SK-N-SH (cell line): Measurements from ENCODE around the gene SEMA3B. TPM values are rescaled to one million over a fixed set of nuclear protein-coding genes. Genes with fewer than 3 reads are reported as not detected.
A peak's percentile ranks its signal among the peaks of the same experiment; 100 is the strongest.

Source experiments
- CTCF ChIA-PET: fragments of 300-600, 350-600 bp; formaldehyde crosslinking; extraction: SDS; loops from one replicate; lab custom pipeline; 2021; lab: Yijun Ruan, JAX
- POLR2A ChIA-PET: fragments of 350-600 bp; sonication (Branson Sonifier 250); formaldehyde crosslinking; extraction: SDS; loops from one replicate; lab custom pipeline; 2020; ENCODE audit warnings: antibody characterized with exemption, inconsistent platforms; lab: Yijun Ruan, JAX
- DNase-seq: peaks from one replicate; pipeline ENCODE4 v3.0.0; 2012
- H2AFZ ChIP-seq: fragments of 200-600 bp; sonication (generic); 2 replicates; pipeline ENCODE4 v1.8.1; 2016; ENCODE audit warnings: antibody characterized with exemption, mild to moderate bottlenecking, low read depth
- H3F3A ChIP-seq: fragments of 200-600 bp; sonication (generic); replicated peaks from 2 replicates; pipeline ENCODE3; 2016; ENCODE audit warnings: antibody characterized with exemption, mild to moderate bottlenecking; ENCODE audit not compliant: insufficient read depth
- H3K27ac ChIP-seq, 2 experiments: fragments of 200-500 bp in 1 of 2; fragments of 200-600 bp in 1 of 2; sonication (Bioruptor generic) in 1 of 2; sonication (generic), shearing (Covaris generic) in 1 of 2; 2 replicates each; pipeline versions ENCODE4 v1.5.1 to v1.6.1; 2014 to 2016; ENCODE audit warnings: low read depth in 2 of 2, inconsistent platforms in 1 of 2, low read length in 1 of 2, mild to moderate bottlenecking in 1 of 2, mixed read lengths in 1 of 2
- H3K27me3 ChIP-seq: fragments of 200-600 bp; sonication (generic), shearing (Covaris generic); 2 replicates; pipeline ENCODE4 v1.6.1; 2016; ENCODE audit warnings: mixed run types; ENCODE audit not compliant: insufficient read depth
- H3K36me3 ChIP-seq, 2 experiments: fragments of 200-500 bp in 1 of 2; fragments of 200-600 bp in 1 of 2; sonication (Bioruptor generic) in 1 of 2; sonication (generic) in 1 of 2; replicated peaks in 1 of 2; 2 replicates each; pipeline versions ENCODE3 to v1.5.1; 2014 to 2016; ENCODE audit warnings: low read length in 1 of 2, mild to moderate bottlenecking in 1 of 2; ENCODE audit not compliant: insufficient read depth in 2 of 2, control insufficient read depth in 1 of 2
- H3K4me1 ChIP-seq, 2 experiments: fragments of 200-500 bp in 1 of 2; fragments of 200-600 bp in 1 of 2; sonication (Bioruptor generic) in 1 of 2; sonication (generic), shearing (Covaris generic) in 1 of 2; 2 replicates each; pipeline versions ENCODE4 v1.5.1 to v1.6.1; 2014 to 2016; ENCODE audit warnings: low read depth in 1 of 2, low read length in 1 of 2, mixed run types in 1 of 2; ENCODE audit not compliant: insufficient read depth in 2 of 2, control insufficient read depth in 1 of 2
- H3K4me2 ChIP-seq: fragments of 200-600 bp; sonication (generic), shearing (Covaris generic); 2 replicates; pipeline ENCODE4 v1.6.1; 2017; ENCODE audit warnings: mixed run types
- H3K4me3 ChIP-seq, 2 experiments: fragments of 200-500 bp in 1 of 2; fragments of 200-600 bp in 1 of 2; sonication (Bioruptor generic) in 1 of 2; sonication (generic), shearing (Covaris generic) in 1 of 2; 2 replicates each; pipeline versions ENCODE4 v1.5.1 to v1.8.1; 2014 to 2016; ENCODE audit warnings: low read depth in 2 of 2, inconsistent platforms in 1 of 2, low read length in 1 of 2, mild to moderate bottlenecking in 1 of 2, mixed read lengths in 1 of 2, moderate library complexity in 1 of 2
- H3K79me2 ChIP-seq: fragments of 200-600 bp; sonication (generic); 2 replicates; pipeline ENCODE4 v1.8.1; 2017; ENCODE audit warnings: mild to moderate bottlenecking; ENCODE audit not compliant: insufficient read depth
- H3K9ac ChIP-seq: fragments of 200-600 bp; sonication (generic); 2 replicates; pipeline ENCODE4 v1.6.1; 2017; ENCODE audit warnings: mixed run types
- H3K9me2 ChIP-seq: fragments of 200-600 bp; sonication (generic); 2 replicates; pipeline ENCODE4 v1.6.1; 2017; ENCODE audit warnings: mixed run types
- H3K9me3 ChIP-seq: fragments of 200-600 bp; sonication (generic); 2 replicates; pipeline ENCODE4 v1.6.1; 2017; ENCODE audit warnings: mixed run types, mild to moderate bottlenecking, moderate library complexity
- H4K20me1 ChIP-seq: fragments of 200-600 bp; sonication (generic); 2 replicates; pipeline ENCODE4 v1.6.1; 2017; ENCODE audit warnings: mild to moderate bottlenecking, mixed run types; ENCODE audit not compliant: insufficient read depth
- CTCF ChIP-seq: fragments of 200-600 bp; sonication (generic); IDR thresholded peaks from 2 replicates; pipeline ENCODE4 v1.6.1; 2017; ENCODE audit warnings: antibody characterized with exemption, mild to moderate bottlenecking, moderate library complexity
- ELF1 ChIP-seq: IDR thresholded peaks from 2 replicates; pipeline ENCODE4 v1.4.0; 2012
- EP300 ChIP-seq, 2 experiments: IDR thresholded peaks; 2 replicates each; pipeline versions ENCODE4 v1.4.0 to v1.6.1; 2012; ENCODE audit warnings: borderline replicate concordance in 1 of 2, low read depth in 1 of 2, low read length in 1 of 2
- EZH2phosphoT487 ChIP-seq: fragments of 200-600 bp; sonication (generic); IDR thresholded peaks from 2 replicates; pipeline ENCODE4 v1.6.1; 2017; ENCODE audit warnings: low read depth, mixed run types, mild to moderate bottlenecking, antibody characterized with exemption, moderate library complexity, borderline replicate concordance
- FOXJ3 ChIP-seq: sonication (generic); formaldehyde crosslinking; IDR thresholded peaks from 2 replicates; pipeline ENCODE4 v1.5.1; 2020; ENCODE audit warnings: mild to moderate bottlenecking, missing genetic modification reagents
- FOXM1 ChIP-seq: IDR thresholded peaks from 2 replicates; pipeline ENCODE4 v1.4.0; 2012; ENCODE audit warnings: low read depth, mild to moderate bottlenecking
- JUND ChIP-seq: IDR thresholded peaks from 2 replicates; pipeline ENCODE4 v1.4.0; 2012
- MXI1 ChIP-seq: IDR thresholded peaks from 2 replicates; pipeline ENCODE4 v1.6.1; 2012; ENCODE audit warnings: mild to moderate bottlenecking, low read depth, low read length, improper control_type of control experiment
- NFIC ChIP-seq: IDR thresholded peaks from 2 replicates; pipeline ENCODE4 v1.4.0; 2012; ENCODE audit warnings: borderline replicate concordance
- NRF1 ChIP-seq: IDR thresholded peaks from 2 replicates; pipeline ENCODE4 v1.6.1; 2012; ENCODE audit warnings: low read depth, mild to moderate bottlenecking, low read length
- PBX3 ChIP-seq: IDR thresholded peaks from 2 replicates; pipeline ENCODE4; 2012
- POLR2AphosphoS5 ChIP-seq: IDR thresholded peaks from 2 replicates; pipeline ENCODE4 v1.6.1; 2012; ENCODE audit warnings: low read depth, low read length
- RAD21 ChIP-seq: IDR thresholded peaks from 2 replicates; pipeline ENCODE4 v1.6.1; 2012; ENCODE audit warnings: mild to moderate bottlenecking, low read length
- REST ChIP-seq: IDR thresholded peaks from 2 replicates; pipeline ENCODE4 v1.6.1; 2012; ENCODE audit warnings: mild to moderate bottlenecking, low read depth, low read length, moderate library complexity
- RFX5 ChIP-seq: IDR thresholded peaks from 2 replicates; pipeline ENCODE4 v1.6.1; 2012; ENCODE audit warnings: mild to moderate bottlenecking, improper control_type of control experiment, low read length
- RXRA ChIP-seq: IDR thresholded peaks from 2 replicates; pipeline ENCODE4 v1.4.0; 2012; ENCODE audit warnings: low read depth, mild to moderate bottlenecking, borderline replicate concordance
- SIN3A ChIP-seq: IDR thresholded peaks from 2 replicates; pipeline ENCODE4 v1.6.1; 2012; ENCODE audit warnings: low read depth, mild to moderate bottlenecking, low read length, moderate library complexity, borderline replicate concordance
- SMC3 ChIP-seq: IDR thresholded peaks from 2 replicates; pipeline ENCODE4 v1.6.1; 2012; ENCODE audit warnings: low read depth, low read length, improper control_type of control experiment
- TAF1 ChIP-seq: IDR thresholded peaks from 2 replicates; pipeline ENCODE4 v1.6.1; 2012; ENCODE audit warnings: low read depth, mild to moderate bottlenecking, low read length, moderate library complexity, borderline replicate concordance
- TCF12 ChIP-seq: IDR thresholded peaks from 2 replicates; pipeline ENCODE4 v1.4.0; 2012
- TEAD4 ChIP-seq: IDR thresholded peaks from 2 replicates; pipeline ENCODE4 v1.4.0; 2012; ENCODE audit warnings: mild to moderate bottlenecking, borderline replicate concordance; ENCODE audit not compliant: insufficient read depth
- USF1 ChIP-seq: IDR thresholded peaks from 2 replicates; pipeline ENCODE4 v1.4.0; 2012; ENCODE audit warnings: low read depth, borderline replicate concordance
- USF2 ChIP-seq: fragments of 150-350 bp; IDR thresholded peaks from 2 replicates; pipeline ENCODE4 v1.6.1; 2017; ENCODE audit warnings: antibody characterized with exemption, low read length, low read depth, borderline replicate concordance
- YY1 ChIP-seq: IDR thresholded peaks from 2 replicates; pipeline ENCODE4 v1.4.0; 2012; ENCODE audit warnings: low read depth, mild to moderate bottlenecking
- WGBS: methylation state at CpG from one replicate; pipeline ENCODE4 v1.1.6; 2017; ENCODE audit warnings: low lambda C conversion rate; 5-methylcytosine and 5-hydroxymethylcytosine counted together
- polyA plus RNA-seq, 3 experiments: library from polyadenylated mRNA; depleted of rRNA; stranded (reverse); fragments of >200 nt; gene quantifications; 2 replicates each; pipeline ENCODE4 v1.2.3, GENCODE V29; 2012

SEMA3B gene
- polyA plus RNA-seq, 1 of the 3 experiments (the other 2 are of a cell fraction) = 14.9 TPM

- DNase-seq = peak; percentile 96
- Histone ChIP-seq H4K20me1 (no peaks in the 10 kb centered on the region), H3K9me3 (no peaks in the 10 kb centered on the region), H3K36me3 (no peaks in the 10 kb centered on the region), H3K4me1 (peaks cover 0 to 9% of the 10 kb centered on the region in 2 experiments; a peak in 1 of 4 replicates), H3K4me2 (peak overlapping the region; percentile 90), H3K4me3 (peak overlapping the region; percentile 73 to 77), H2AFZ (peak overlapping the region; percentile 95), H3K9ac (peak overlapping the region; percentile 61), H3F3A (peaks cover 3% of the 10 kb centered on the region), H3K27me3 (peaks cover 7% of the 10 kb centered on the region; the same call in 1 of the 2 replicates), H3K79me2 (no peaks in the 10 kb centered on the region), H3K9me2 (no peaks in the 10 kb centered on the region), H3K27ac (peak overlapping the region; percentile 16 to 84; a peak in 3 of 4 replicates)
- ChIA-PET POLR2A (interaction anchor here (1.3 to 2.2 kb wide), 2 partner anchors 8 to 33 kb away, joined by 4 to 14 read pairs; partner anchors contain the start of gene GNAI2), CTCF (interaction anchor here (0.6 to 61.6 kb wide), 19 partner anchors 9 to 162 kb away, joined by 3 to 1375 read pairs (median 6); partner anchors contain the start of genes GNAI2, GNAT1, IFRD2 and LSMEM2)
- WGBS = 1% methylated on average over 29 of the region's 51 CpGs
- TF ChIP-seq TCF12 = no peak
- peak; percentile 55; the same call in 1 of the 2 replicates for TF ChIP-seq SIN3A
- TF ChIP-seq FOXM1 = no peak
- peak; percentile 69 for TF ChIP-seq CTCF
- peak; percentile 95 for TF ChIP-seq SMC3
- no peak for TF ChIP-seq RXRA
- no peak for TF ChIP-seq EZH2phosphoT487
- peak; percentile 63; the same call in 1 of the 2 replicates for TF ChIP-seq MXI1
- peak; percentile 90 for TF ChIP-seq TAF1
- peak; percentile 44; the same call in 1 of the 2 replicates for TF ChIP-seq REST
- no peak for TF ChIP-seq TEAD4
- TF ChIP-seq EP300 (IDR thresholded peaks at IDR 0.05; ENCODE audit: borderline replicate concordance in 1 of 2, low read depth in 1 of 2, low read length in 1 of 2) = peak; percentile 19 to 41; a peak in 2 of 4 replicates
- TF ChIP-seq PBX3 = no peak
- no peak for TF ChIP-seq RFX5
- TF ChIP-seq NFIC = no peak
- no peak for TF ChIP-seq NRF1
- TF ChIP-seq RAD21 = peak; percentile 86
- no peak for TF ChIP-seq FOXJ3 (CRISPR knock-in tag)
- no peak for TF ChIP-seq JUND
- no peak for TF ChIP-seq USF1
- peak; percentile 90 for TF ChIP-seq POLR2AphosphoS5
- TF ChIP-seq ELF1 = peak; percentile 93
- TF ChIP-seq USF2 = no peak
- TF ChIP-seq YY1 = no peak
Observed at GRCh38 chr3:50227390-50228183, 41.4 kb upstream of the SEMA3B start.
